ENCODE measurements around the gene PRND.
A peak's percentile ranks its signal among the peaks of the same experiment; 100 is the strongest.
"Not testable (repeated sequence)": the region's sequence is repeated elsewhere in the genome, so short reads cannot be mapped to it uniquely, and the experiment has no call there.

Gene PRND

DNA sequence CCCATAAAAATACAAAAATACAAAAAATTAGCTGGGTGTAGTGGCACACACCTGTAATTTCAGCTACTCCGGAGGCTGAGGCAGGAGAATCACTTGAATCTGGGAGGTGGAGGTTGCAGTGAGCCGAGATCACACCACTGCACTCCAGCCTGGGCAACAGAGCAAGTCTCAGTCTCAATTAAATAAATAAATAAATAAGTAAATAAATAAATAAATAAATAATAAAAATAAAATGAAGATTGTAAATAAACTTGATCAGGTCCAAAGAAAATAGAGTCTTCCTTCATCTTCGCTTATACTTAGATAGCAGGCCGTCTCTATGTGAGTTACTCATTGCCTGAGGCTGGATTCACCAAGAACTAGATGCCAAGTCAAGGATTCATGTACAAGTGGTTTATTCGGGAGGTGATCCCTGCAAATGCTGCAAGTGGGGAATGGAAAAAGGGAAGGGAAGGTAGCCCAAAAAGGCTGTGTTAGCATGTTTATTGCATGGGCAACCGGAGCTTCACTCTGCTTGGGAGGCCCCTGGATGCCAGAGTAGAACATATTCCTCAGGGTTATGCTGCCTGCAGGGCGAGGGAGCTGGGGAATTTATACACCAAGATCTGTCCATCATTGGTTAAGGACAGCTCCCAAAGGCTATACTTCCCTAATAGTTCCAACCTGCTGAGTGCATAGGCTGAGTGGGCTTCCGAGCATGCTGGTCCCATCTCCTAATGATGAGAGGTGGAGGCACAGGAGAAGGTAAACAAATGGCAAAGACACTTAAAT is 16.3 kb downstream of the PRND start:
- TF ChIP-seq Cebpa-rat (IDR thresholded peaks at IDR 0.05), result no peak
- Histone ChIP-seq H3K4me1 (no peaks in the 10 kb centered on the region), H3K27ac (no peak overlapping the region), H3K27me3 (no peaks in the 10 kb centered on the region), H3K9ac (no peak overlapping the region), H3K4me3 (no peak overlapping the region), H3K36me3 (no peaks in the 10 kb centered on the region), H3K4me2 (no peak overlapping the region), H4K20me1 (no peaks in the 10 kb centered on the region), H3K9me3 (replicated peaks in 1 of 11) (no peaks in the 10 kb centered on the region)

DNA sequence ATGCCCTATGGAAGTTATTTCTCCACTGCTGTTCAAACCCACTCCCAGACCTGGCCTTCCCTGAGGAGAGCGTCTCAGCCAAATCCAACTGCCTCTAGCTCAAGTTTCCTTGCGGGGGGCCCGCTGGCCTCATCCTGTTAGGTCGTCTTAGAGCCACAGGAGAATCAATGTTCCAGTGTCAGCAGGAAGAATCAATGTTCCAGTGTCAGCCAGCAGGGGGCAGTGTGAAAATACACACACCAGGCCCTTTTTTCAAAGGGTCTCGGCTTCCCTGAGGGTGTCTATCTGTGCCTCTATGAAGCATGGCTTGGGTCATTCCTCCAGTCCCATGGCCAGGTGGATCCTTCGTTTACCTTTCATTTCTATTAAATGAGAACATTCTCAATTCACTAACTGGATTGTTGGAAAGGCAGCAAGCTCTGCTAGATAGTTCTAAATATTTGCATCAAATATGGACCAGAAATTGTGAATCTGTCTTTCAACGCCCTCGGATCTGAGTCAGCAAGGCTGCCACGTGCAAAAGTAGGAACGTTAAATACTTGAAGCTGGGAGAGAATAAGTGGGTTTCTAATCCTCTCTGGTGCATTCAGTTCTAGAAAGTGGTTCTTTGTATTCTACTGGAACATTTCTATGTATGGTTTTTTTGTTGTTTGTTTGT is 19.2 kb downstream of the PRND start:
- no peak overlapping the region for H3K4me2 ChIP-seq
- H3K4me3 ChIP-seq, result no peak overlapping the region
- H3K27me3 ChIP-seq, result no peaks in the 10 kb centered on the region
- no peaks in the 10 kb centered on the region for H3K36me3 ChIP-seq
- H3K4me1 ChIP-seq, result no peaks in the 10 kb centered on the region
- TF ChIP-seq Cebpa-rat (IDR thresholded peaks at IDR 0.05), result no peak
- no peak overlapping the region for H3K27ac ChIP-seq
- no peaks in the 10 kb centered on the region for H4K20me1 ChIP-seq
- no peaks in the 10 kb centered on the region for H3K9me3 ChIP-seq (replicated peaks in 1 of 11)
- H3K9ac ChIP-seq, result no peak overlapping the region

DNA sequence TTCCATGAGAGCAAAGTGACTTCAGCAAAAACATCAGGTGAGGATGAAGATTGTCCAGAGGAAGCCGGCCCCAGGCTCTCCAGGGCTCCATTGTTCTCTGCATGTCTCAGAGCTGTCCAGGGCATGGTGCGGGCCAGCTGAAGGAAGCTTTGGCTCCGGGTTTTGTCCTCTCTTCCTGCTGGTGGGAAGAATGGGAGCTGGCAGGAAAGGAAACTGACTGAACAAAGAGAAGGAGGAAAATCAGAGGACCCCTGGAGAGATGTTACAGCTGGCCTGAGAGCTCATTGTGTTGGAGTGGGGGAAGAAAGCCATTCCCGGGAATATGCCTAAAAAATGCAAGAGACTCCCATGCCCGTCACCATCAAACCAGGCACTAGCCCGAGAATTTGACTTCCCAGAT is 27.1 kb downstream of the PRND start:
- Histone ChIP-seq H3K4me2 (no peak overlapping the region), H3K9ac (no peak overlapping the region), H3K9me3 (replicated peaks in 1 of 11) (peaks cover 0 to 9% (median 7%) of the 10 kb centered on the region in 11 experiments; a peak in 11 of 22 replicates), H3K36me3 (no peaks in the 10 kb centered on the region), H3K27me3 (no peaks in the 10 kb centered on the region), H3K4me1 (no peaks in the 10 kb centered on the region), H4K20me1 (no peaks in the 10 kb centered on the region), H3K4me3 (no peak overlapping the region), H3K27ac (no peak overlapping the region)
- TF ChIP-seq Cebpa-rat (IDR thresholded peaks at IDR 0.05), result no peak

DNA sequence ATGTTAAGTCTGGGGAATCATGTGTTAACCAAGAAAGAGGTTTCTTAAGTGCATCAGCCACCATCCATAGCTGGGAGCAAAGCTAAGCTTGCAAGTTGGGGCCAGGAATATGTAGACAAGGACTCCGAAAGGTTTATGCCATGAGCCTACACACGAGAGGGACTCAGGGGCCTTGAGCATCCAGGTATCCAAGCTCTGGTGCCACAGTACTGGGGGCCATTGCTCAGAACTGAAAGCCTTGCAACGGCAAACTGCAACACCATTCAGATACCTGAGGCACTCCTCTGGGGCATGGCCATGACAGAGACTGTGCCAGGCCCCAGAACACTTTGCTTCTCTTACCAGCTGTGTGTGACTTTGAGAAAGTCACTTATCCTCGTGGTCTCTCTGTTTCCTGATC is 27.6 kb downstream of the PRND start:
- Histone ChIP-seq H3K4me3 (no peak overlapping the region), H3K9ac (no peak overlapping the region), H3K9me3 (replicated peaks in 1 of 11) (peaks cover 0 to 9% (median 7%) of the 10 kb centered on the region in 11 experiments; a peak in 11 of 22 replicates), H3K27ac (no peak overlapping the region), H3K36me3 (no peaks in the 10 kb centered on the region), H3K4me1 (no peaks in the 10 kb centered on the region), H3K4me2 (no peak overlapping the region), H4K20me1 (no peaks in the 10 kb centered on the region), H3K27me3 (no peaks in the 10 kb centered on the region)
- no peak for TF ChIP-seq Cebpa-rat (IDR thresholded peaks at IDR 0.05)

DNA sequence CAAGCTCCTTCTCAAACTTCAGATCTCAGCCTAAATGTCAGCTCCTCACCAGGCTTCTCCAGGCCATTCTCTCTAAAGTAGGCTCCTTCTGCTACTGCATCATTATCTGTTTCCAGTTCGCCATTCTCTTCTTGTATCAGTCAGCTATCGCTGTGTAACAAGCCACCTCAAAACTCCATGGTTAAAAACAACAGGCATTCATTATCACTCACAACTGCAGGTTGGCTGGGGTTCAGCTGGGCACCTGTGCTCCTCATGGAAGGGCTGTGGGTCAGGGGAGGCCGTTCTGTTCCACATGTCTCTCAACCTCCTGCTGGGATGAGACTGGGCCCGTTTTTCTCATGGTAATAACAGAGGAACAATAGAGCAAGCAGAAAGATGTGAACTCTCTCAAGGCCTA is 28.7 kb downstream of the PRND start:
- H4K20me1 ChIP-seq, result no peaks in the 10 kb centered on the region
- no peaks in the 10 kb centered on the region for H3K27me3 ChIP-seq
- no peak overlapping the region for H3K4me3 ChIP-seq
- H3K36me3 ChIP-seq, result no peaks in the 10 kb centered on the region
- no peak overlapping the region for H3K9ac ChIP-seq
- no peak for TF ChIP-seq Cebpa-rat (IDR thresholded peaks at IDR 0.05)
- no peak overlapping the region for H3K27ac ChIP-seq
- H3K4me1 ChIP-seq, result no peaks in the 10 kb centered on the region
- H3K4me2 ChIP-seq, result no peak overlapping the region
- peaks cover 0 to 9% (median 7%) of the 10 kb centered on the region in 11 experiments; a peak in 11 of 22 replicates for H3K9me3 ChIP-seq (replicated peaks in 1 of 11)

DNA sequence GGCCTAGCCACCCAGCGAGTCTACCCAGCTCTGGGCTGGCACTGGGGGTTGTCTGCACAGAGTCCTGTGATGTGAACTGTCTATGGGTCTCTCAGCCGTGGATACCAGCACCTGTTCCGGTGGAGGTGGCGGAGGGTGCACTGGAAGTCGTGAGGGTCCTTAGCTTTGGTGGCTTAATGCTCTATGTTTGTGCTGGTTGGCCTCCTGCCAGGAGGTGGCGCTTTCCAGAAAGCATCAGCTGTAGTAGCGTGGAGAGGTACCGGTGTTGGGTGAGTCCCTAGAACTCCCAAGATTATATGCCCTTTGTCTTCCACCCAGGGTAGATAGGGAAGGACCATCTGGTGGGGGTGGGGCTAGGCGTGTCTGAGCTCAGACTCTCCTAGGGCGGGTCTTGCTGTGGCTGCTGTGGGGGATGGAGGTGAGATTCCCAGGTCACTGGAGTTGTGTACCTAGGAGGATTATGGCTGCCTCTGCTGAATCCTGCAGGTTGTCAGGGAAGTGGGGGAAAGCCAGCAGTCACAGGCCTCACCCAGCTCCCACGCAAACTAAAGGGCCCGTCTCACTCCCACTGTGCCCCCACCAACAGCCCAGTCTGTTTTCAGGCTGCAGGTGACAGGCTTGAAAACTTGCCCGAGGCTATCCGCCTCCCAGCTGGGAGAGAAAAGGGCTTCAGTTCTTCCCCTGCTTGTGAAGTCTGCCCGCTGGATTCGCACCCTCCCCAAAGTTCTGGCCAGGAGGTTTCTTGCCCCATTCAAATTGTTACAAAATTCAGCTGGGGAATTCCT is 37.6 kb downstream of the PRND start:
- not testable (repeated sequence) for H3K27me3 ChIP-seq; H3K27ac ChIP-seq; H3K9me3 ChIP-seq (replicated peaks in 1 of 11); H3K36me3 ChIP-seq; H4K20me1 ChIP-seq; H3K9ac ChIP-seq; H3K4me3 ChIP-seq
- Histone ChIP-seq H3K4me1 (peaks cover 0 to 33% (median 14%) of the 10 kb centered on the region in 10 experiments; a peak in 14 of 20 replicates), H3K4me2 (peak overlapping the region in 2 of 11 experiments; percentile 9 to 42; a peak in 2 of 22 replicates)

DNA sequence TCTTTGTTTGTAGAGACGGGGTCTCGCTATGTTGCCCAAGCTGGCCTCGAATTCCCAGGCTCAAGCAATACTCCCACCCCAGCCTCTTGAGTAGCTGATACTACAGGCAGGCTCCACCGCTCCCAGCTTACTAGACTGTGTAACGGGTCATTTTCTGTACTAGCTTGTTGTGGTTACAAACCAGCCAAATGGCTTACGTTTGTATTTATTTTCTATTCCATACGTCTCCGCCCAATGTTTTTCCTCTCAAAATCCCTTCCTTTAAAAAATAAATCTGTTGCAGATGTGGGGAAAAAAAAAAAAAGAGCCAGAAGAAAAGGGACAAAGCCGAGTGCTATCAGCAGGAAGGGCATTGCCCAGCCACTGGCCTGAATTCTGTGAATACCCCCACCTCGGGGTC is 41.6 kb downstream of the PRND start:
- no peak overlapping the region for H3K9ac ChIP-seq
- no peaks in the 10 kb centered on the region for H3K36me3 ChIP-seq
- H4K20me1 ChIP-seq, result no peaks in the 10 kb centered on the region
- TF ChIP-seq Cebpa-rat (IDR thresholded peaks at IDR 0.05), result no peak
- no peak overlapping the region for H3K27ac ChIP-seq
- peak overlapping the region in 3 of 11 experiments; percentile 67 to 81 (median 72); a peak in 5 of 22 replicates for H3K4me2 ChIP-seq
- H3K4me1 ChIP-seq, result peaks cover 12 to 68% (median 37%) of the 10 kb centered on the region in 10 experiments
- no peaks in the 10 kb centered on the region for H3K9me3 ChIP-seq (replicated peaks in 1 of 11)
- H3K27me3 ChIP-seq, result no peaks in the 10 kb centered on the region
- H3K4me3 ChIP-seq, result no peak overlapping the region

DNA sequence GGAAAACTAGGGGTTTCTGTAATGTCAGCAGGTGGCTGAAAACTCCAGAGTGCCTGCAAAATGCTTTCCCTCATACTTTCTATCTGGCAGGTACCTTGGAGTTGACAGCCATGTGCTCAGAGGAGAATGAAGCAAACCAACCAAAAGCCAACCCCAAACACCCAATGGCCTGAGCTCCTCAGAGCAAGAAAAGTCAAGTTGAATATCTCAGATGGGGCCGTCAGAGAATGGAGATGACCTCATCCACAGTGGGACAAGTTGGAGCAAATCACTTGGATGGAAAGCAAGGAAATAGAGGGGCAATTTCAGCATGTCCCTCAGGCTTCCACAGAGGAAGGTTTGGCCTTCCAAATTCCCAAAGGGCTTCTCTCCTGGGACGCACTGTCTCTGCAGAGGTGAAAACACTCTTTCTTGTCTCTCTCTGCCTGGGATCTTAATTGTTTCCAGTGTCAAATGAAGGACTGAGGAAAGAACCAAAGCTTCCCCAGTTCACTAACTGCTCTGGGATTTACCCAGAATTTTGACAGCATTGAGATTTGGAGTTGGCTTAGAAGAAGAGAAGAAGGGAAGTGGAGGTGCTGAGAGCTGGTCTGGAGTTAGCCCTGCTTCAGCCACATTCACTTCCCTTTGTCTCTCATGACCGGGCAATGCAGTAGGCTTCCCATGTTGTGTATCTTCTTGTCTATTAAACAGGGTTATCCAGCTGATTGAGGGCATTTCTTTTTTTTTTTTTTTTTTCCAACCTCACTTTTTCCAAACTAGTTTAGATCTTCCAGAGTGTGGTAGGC is 42.2 kb downstream of the PRND start:
- Histone ChIP-seq H3K27me3 (no peaks in the 10 kb centered on the region), H3K36me3 (no peaks in the 10 kb centered on the region), H3K9me3 (replicated peaks in 1 of 11) (no peaks in the 10 kb centered on the region), H3K4me1 (peaks cover 12 to 68% (median 37%) of the 10 kb centered on the region in 10 experiments), H3K4me3 (no peak overlapping the region), H3K27ac (no peak overlapping the region), H4K20me1 (no peaks in the 10 kb centered on the region), H3K9ac (no peak overlapping the region), H3K4me2 (peak overlapping the region in 5 of 11 experiments; percentile 21 to 81 (median 67); a peak in 9 of 22 replicates)
- TF ChIP-seq Cebpa-rat (IDR thresholded peaks at IDR 0.05), result no peak

All from BLaER1 treated with 17β-estradiol and CSF1 and Interleukin-3, amounts not matched to agents 10 nM and 100 nM (cell line).